HEK293T (cell line): ENCODE measurements around the gene CYP27C1.

Experiments
- CTCF ChIA-PET: fragments of 350-600 bp; formaldehyde crosslinking; extraction: SDS; loops from one replicate; lab custom pipeline; 2021; ENCODE audit warnings: antibody characterized with exemption, inconsistent platforms; lab: Yijun Ruan, JAX
- POLR2A ChIA-PET: fragments of 350-600 bp; formaldehyde crosslinking; extraction: SDS; loops from one replicate; lab custom pipeline; 2020; ENCODE audit warnings: antibody characterized with exemption, inconsistent platforms; lab: Yijun Ruan, JAX
- DNase-seq: peaks from one replicate; pipeline ENCODE4 v3.0.0; 2012; ENCODE audit warnings: mixed read lengths; ENCODE audit errors: extremely low spot score
- ARNT ChIP-seq: fragments of 450-650 bp; IDR thresholded peaks from 2 replicates; pipeline ENCODE4 v1.6.1; 2017; ENCODE audit warnings: mild to moderate bottlenecking
- BHLHE40 ChIP-seq: fragments of 450-650 bp; IDR thresholded peaks from 2 replicates; pipeline ENCODE4 v1.6.1; 2016; ENCODE audit warnings: mild to moderate bottlenecking, moderate library complexity, borderline replicate concordance
- CTBP1 ChIP-seq: fragments of 450-650 bp; IDR thresholded peaks from 2 replicates; pipeline ENCODE4 v1.6.1; 2016; ENCODE audit warnings: borderline replicate concordance
- ELF4 ChIP-seq: fragments of 450-650 bp; IDR thresholded peaks from 2 replicates; pipeline ENCODE4 v1.6.1; 2017; ENCODE audit warnings: antibody characterized with exemption
- FOXA1 ChIP-seq: fragments of 450-650 bp; IDR thresholded peaks from 2 replicates; pipeline ENCODE4 v1.6.1; 2016; ENCODE audit warnings: mild to moderate bottlenecking
- FOXK2 ChIP-seq: fragments of 450-650 bp; IDR thresholded peaks from 2 replicates; pipeline ENCODE4 v1.6.1; 2016; ENCODE audit warnings: mild to moderate bottlenecking
- FOXM1 ChIP-seq: fragments of 450-650 bp; IDR thresholded peaks from 2 replicates; pipeline ENCODE4 v1.6.1; 2017; ENCODE audit warnings: mild to moderate bottlenecking, borderline replicate concordance
- HDGF ChIP-seq: fragments of 450-650 bp; IDR thresholded peaks from 2 replicates; pipeline ENCODE4 v1.6.1; 2017; ENCODE audit warnings: antibody characterized with exemption, borderline replicate concordance
- L3MBTL2 ChIP-seq: fragments of 450-650 bp; conservative IDR thresholded peaks from 2 replicates; pipeline ENCODE4 v1.6.1; 2016; ENCODE audit warnings: mild to moderate bottlenecking
- LEF1 ChIP-seq: fragments of 450-650 bp; IDR thresholded peaks from 2 replicates; pipeline ENCODE4 v1.6.1; 2017; ENCODE audit warnings: mild to moderate bottlenecking, borderline replicate concordance
- NFRKB ChIP-seq: fragments of 450-650 bp; IDR thresholded peaks from 2 replicates; pipeline ENCODE4 v1.6.1; 2016; ENCODE audit warnings: mild to moderate bottlenecking, moderate library complexity
- PKNOX1 ChIP-seq: fragments of 450-650 bp; IDR thresholded peaks from 2 replicates; pipeline ENCODE4 v1.6.1; 2016
- SP1 ChIP-seq: fragments of 450-650 bp; IDR thresholded peaks from 2 replicates; pipeline ENCODE4 v1.6.1; 2017
- SUZ12 ChIP-seq: fragments of 450-650 bp; IDR thresholded peaks from 2 replicates; pipeline ENCODE4 v1.6.1; 2016; ENCODE audit warnings: mild to moderate bottlenecking
- TARDBP ChIP-seq: fragments of 450-650 bp; IDR thresholded peaks from 2 replicates; pipeline ENCODE4 v1.6.1; 2016
- ZNF384 ChIP-seq: fragments of 450-650 bp; IDR thresholded peaks from 2 replicates; pipeline ENCODE4 v1.6.1; 2016

CYP27C1 gene

GRCh38 chr2:127155947-127156346 lies 64.2 kb downstream of the CYP27C1 start:
- TF ChIP-seq TARDBP, result no peak
- no peak for TF ChIP-seq HDGF
- TF ChIP-seq ZNF384, result no peak
- no peak for TF ChIP-seq LEF1
- TF ChIP-seq PKNOX1, result peak; percentile 8; the same call in 1 of the 2 replicates
- ChIA-PET CTCF (interaction anchor here (0.6 kb wide), 1 partner anchor 13 kb away, joined by 3 read pairs; no protein-coding TSS in a partner anchor), POLR2A (no interaction called here)
- DNase-seq, result peak; percentile 8

GRCh38 chr2:127155028-127155581 lies 65.0 kb downstream of the CYP27C1 start:
- no peak for TF ChIP-seq ARNT
- no peak for TF ChIP-seq HDGF
- no peak for TF ChIP-seq FOXM1
- TF ChIP-seq BHLHE40, result no peak
- TF ChIP-seq L3MBTL2, result no peak
- POLR2A ChIA-PET, result no interaction called here

GRCh38 chr2:127154396-127154795 lies 65.7 kb downstream of the CYP27C1 start:
- DNase-seq, result peak; percentile 2
- TF ChIP-seq CTBP1 (no peak), HDGF (no peak), ZNF384 (no peak), BHLHE40 (no peak), FOXK2 (no peak), FOXA1 (no peak), TARDBP (no peak), FOXM1 (no peak), SUZ12 (no peak), LEF1 (no peak), PKNOX1 (no peak), NFRKB (no peak), SP1 (no peak), L3MBTL2 (no peak)
- CTCF ChIA-PET, result no interaction called here
- POLR2A ChIA-PET, result no interaction called here

More at GRCh38 chr2:127155028-127155581, 65.0 kb downstream of the CYP27C1 start:
- no peak for DNase-seq
- CTCF ChIA-PET, result no interaction called here

- peak; percentile 4 for DNase-seq
- ChIA-PET CTCF (no interaction called here), POLR2A (no interaction called here)
- TF ChIP-seq FOXK2 (no peak), ARNT (no peak), HDGF (no peak), FOXA1 (no peak), PKNOX1 (no peak), L3MBTL2 (no peak)
Measured at GRCh38 chr2:127153691-127154158, 66.4 kb downstream of the CYP27C1 start.

- TF ChIP-seq CTBP1 (no peak), NFRKB (no peak), ARNT (no peak), BHLHE40 (no peak), LEF1 (no peak), SUZ12 (no peak), ELF4 (no peak), FOXA1 (no peak), PKNOX1 (no peak), HDGF (no peak), FOXM1 (no peak), TARDBP (no peak), L3MBTL2 (no peak), ZNF384 (no peak), FOXK2 (no peak), SP1 (no peak)
- ChIA-PET POLR2A (no interaction called here), CTCF (no interaction called here)
- DNase-seq, result no peak
Measured at GRCh38 chr2:127150996-127151395, 69.1 kb downstream of the CYP27C1 start.

- no peak for DNase-seq
- TF ChIP-seq FOXM1 (no peak), ELF4 (no peak), ARNT (no peak), L3MBTL2 (no peak), PKNOX1 (no peak), TARDBP (no peak), ZNF384 (no peak), SP1 (no peak), BHLHE40 (no peak), FOXA1 (no peak), HDGF (no peak), SUZ12 (no peak)
- ChIA-PET CTCF (no interaction called here), POLR2A (no interaction called here)
Measured at GRCh38 chr2:127149384-127149783, 70.7 kb downstream of the CYP27C1 start.
